K562 (cell line): ENCODE measurements around the gene SNRNP48. TPM values are rescaled to one million over a fixed set of nuclear protein-coding genes. Genes with fewer than 3 reads are reported as not detected.

Experiments used
- ARID2 ChIP-seq: fragments of 450-650 bp; IDR thresholded peaks from 2 replicates; pipeline ENCODE4 v1.6.1; 2017; ENCODE audit warnings: antibody characterized with exemption, mild to moderate bottlenecking
- ARID3A ChIP-seq: IDR thresholded peaks from 2 replicates; pipeline ENCODE4 v1.6.1; 2012; ENCODE audit warnings: low read depth, low read length, improper control_type of control experiment, borderline replicate concordance
- BCOR ChIP-seq: fragments of 450-650 bp; IDR thresholded peaks from 2 replicates; pipeline ENCODE4 v1.6.1; 2016
- BRCA1 ChIP-seq, 2 experiments: fragments of 450-650 bp in 1 of 2; sonication (generic) in 1 of 2; formaldehyde crosslinking in 1 of 2; IDR thresholded peaks; 2 replicates each; pipeline versions ENCODE4 v1.5.0 to v1.6.1; 2017 to 2020; ENCODE audit warnings: mild to moderate bottlenecking in 1 of 2, missing genetic modification reagents in 1 of 2
- CCAR2 ChIP-seq: fragments of 200-400 bp; formaldehyde crosslinking; IDR thresholded peaks from 2 replicates; pipeline ENCODE4 v1.6.1; 2017; ENCODE audit warnings: mild to moderate bottlenecking, low read depth, low read length
- E2F8 ChIP-seq: fragments of 450-650 bp; IDR thresholded peaks from 2 replicates; pipeline ENCODE4 v1.7.1; 2018; ENCODE audit warnings: mild to moderate bottlenecking, low read depth; ENCODE audit not compliant: partially characterized antibody
- IRF2 ChIP-seq: sonication (generic); formaldehyde crosslinking; IDR thresholded peaks from 2 replicates; pipeline ENCODE4 v1.8.1; 2022; ENCODE audit warnings: mild to moderate bottlenecking, missing genetic modification reagents
- MCM5 ChIP-seq: fragments of 450-650 bp; IDR thresholded peaks from 2 replicates; pipeline ENCODE4 v1.6.1; 2016; ENCODE audit warnings: low read depth
- NCOA2 ChIP-seq, 2 experiments: fragments of 450-650 bp; IDR thresholded peaks; 2 replicates each; pipeline ENCODE4 v1.6.1; 2018; ENCODE audit warnings: mild to moderate bottlenecking in 2 of 2, moderate library complexity in 1 of 2; ENCODE audit not compliant: partially characterized antibody in 2 of 2
- PHB ChIP-seq: fragments of 250-450 bp; sonication (Bioruptor Pico); IDR thresholded peaks from 2 replicates; pipeline ENCODE4 v1.5.0; 2021
- TCF7 ChIP-seq: sonication (generic); IDR thresholded peaks from 2 replicates; pipeline ENCODE4 v1.6.1; 2016; ENCODE audit warnings: antibody characterized with exemption, borderline replicate concordance
- TCF7L2 ChIP-seq: fragments of 150-350 bp; IDR thresholded peaks from 2 replicates; pipeline ENCODE4 v1.6.1; 2016; ENCODE audit warnings: low read depth, mild to moderate bottlenecking, low read length, moderate library complexity
- THRB ChIP-seq: fragments of 450-650 bp; formaldehyde crosslinking; conservative IDR thresholded peaks from 2 replicates; pipeline ENCODE4 v1.4.0; 2022; ENCODE audit warnings: mild to moderate bottlenecking, missing genetic modification characterization
- TRIM24 ChIP-seq, 2 experiments: fragments of 450-650 bp; IDR thresholded peaks; 2 replicates each; pipeline ENCODE4 v1.6.1; 2016
- U2AF1 ChIP-seq: fragments of 200-400 bp; formaldehyde crosslinking; optimal IDR thresholded peaks from 2 replicates; pipeline ENCODE3; 2017; ENCODE audit warnings: mild to moderate bottlenecking, low read depth, low read length, moderate library complexity
- YY1 ChIP-seq, 3 experiments: IDR thresholded peaks; 2 replicates each; pipeline ENCODE4 v1.6.1; 2011; ENCODE audit warnings: low read length in 2 of 3, mild to moderate bottlenecking in 2 of 3, moderate library complexity in 2 of 3, borderline replicate concordance in 1 of 3, control low read depth in 1 of 3, low read depth in 1 of 3; ENCODE audit not compliant: insufficient read depth in 3 of 3, insufficient replicate concordance in 2 of 3, control insufficient read depth in 1 of 3, insufficient read length in 1 of 3; ENCODE audit errors: extremely low read depth in 1 of 3
- ZHX1 ChIP-seq: fragments of 150-350 bp; conservative IDR thresholded peaks from 2 replicates; pipeline ENCODE4 v1.6.1; 2014; ENCODE audit warnings: low read length
- ZNF785 ChIP-seq: fragments of 250-450 bp; sonication (Bioruptor Pico); IDR thresholded peaks from 2 replicates; pipeline ENCODE4 v1.4.0; 2020; ENCODE audit warnings: mild to moderate bottlenecking
- polyA plus RNA-seq, 8 experiments: library from polyadenylated mRNA; depleted of rRNA in 4 of 8; stranded (reverse) in 5 of 8; unstranded in 3 of 8; fragments of >200 nt; fragmentation: Nextera tagmentation in 2 of 8; fragmentation: Illumina TruSeq in 1 of 8; extraction: Ambion mirVana in 2 of 8; extraction: Trizol in 1 of 8; gene quantifications; 2 replicates each; pipeline versions ENCODE4 v1.2.1 to v1.2.3, GENCODE V29; 2011 to 2014; ENCODE audit warnings: inconsistent platforms in 1 of 8, missing spikeins in 1 of 8
- total RNA-seq, 7 experiments: library from RNA; depleted of rRNA in 6 of 7; stranded (reverse); fragments of >200 nt in 6 of 7; fragmentation: Illumina TruSeq in 2 of 7; extraction: Trizol in 2 of 7; gene quantifications; 2 replicates each; pipeline versions ENCODE4 v1.2.1 to v1.2.3, GENCODE V29; 2011 to 2021; ENCODE audit warnings: low replicate concordance in 1 of 7

SNRNP48 gene
- total and polyA plus RNA-seq, 9 of the 15 experiments (the other 6 are each of a cell fraction or from before 2014, with no cell fraction given) = 6.2 to 32.9 (median 18.6) TPM

- TF ChIP-seq E2F8 (no peak), IRF2 (CRISPR knock-in tag) (no peak), TCF7 (no peak), MCM5 (no peak), ARID3A (no peak), PHB (CRISPR knock-in tag) (peak; percentile 79; the same call in 1 of the 2 replicates), ARID2 (no peak), U2AF1 (no peak), ZNF785 (CRISPR knock-in tag) (no peak), YY1 (IDR thresholded peaks at IDR 0.05; ENCODE audit: borderline replicate concordance in 1 of 3, control insufficient read depth in 1 of 3, extremely low read depth in 1 of 3, insufficient read depth in 3 of 3, insufficient read length in 1 of 3, insufficient replicate concordance in 2 of 3, low read depth in 1 of 3, low read length in 2 of 3) (peak; percentile 22 to 84 (median 68)), BRCA1 (IDR thresholded peaks at IDR 0.05) (no peak), BRCA1 (CRISPR knock-in tag; IDR thresholded peaks at IDR 0.05) (no peak), NCOA2 (IDR thresholded peaks at IDR 0.05; ENCODE audit: partially characterized antibody in 2 of 2) (no peak), CCAR2 (no peak), ZHX1 (no peak), BCOR (peak; percentile 51; the same call in 1 of the 2 replicates), THRB (CRISPR knock-in tag) (no peak), TCF7L2 (no peak), TRIM24 (IDR thresholded peaks at IDR 0.05) (0 out of 4 replicates have a peak, but pooled peaks of 1 of the 2 experiments have one; percentile 8)
Observed at GRCh38 chr6:7589949-7590917, at the start of gene SNRNP48 (continued).
